Keratinocyte (primary cell): ENCODE data around the gene LSAMP. TPM values are rescaled to one million over a fixed set of nuclear protein-coding genes. Genes with fewer than 3 reads are reported as not detected.

Source experiments
- DNase-seq: peaks from one replicate; pipeline ENCODE4 v3.0.0-alpha.2; 2011; ENCODE audit warnings: low read depth, missing footprints, low spot score
- FAIRE-seq: peaks from 2 replicates; lab custom pipeline; 2011; peaks lifted over from hg19 to GRCh38; lab: Jason Lieb, UNC
- H2AFZ ChIP-seq: 2 replicates; pipeline ENCODE4 v1.6.0; 2012; ENCODE audit warnings: low read length, control low read depth, inconsistent platforms; ENCODE audit not compliant: control insufficient read depth
- H3K27ac ChIP-seq: 2 replicates; pipeline ENCODE4 v1.5.1; 2011; ENCODE audit warnings: low read length; ENCODE audit not compliant: control insufficient read depth, insufficient read depth
- H3K27me3 ChIP-seq: 3 replicates; pipeline ENCODE4 v1.6.0; 2011; ENCODE audit warnings: low read length; ENCODE audit not compliant: control insufficient read depth, insufficient read depth; ENCODE audit errors: extremely low read depth
- H3K36me3 ChIP-seq, 2 experiments: 2 replicates in 1 of 2; 3 replicates in 1 of 2; pipeline ENCODE4 v1.5.1; 2011; ENCODE audit warnings: low read length in 2 of 2, mild to moderate bottlenecking in 1 of 2; ENCODE audit not compliant: control insufficient read depth in 2 of 2, insufficient read depth in 2 of 2; ENCODE audit errors: extremely low read depth in 1 of 2
- H3K4me1 ChIP-seq: 3 replicates; pipeline ENCODE4 v1.5.1; 2011; ENCODE audit warnings: low read length; ENCODE audit not compliant: control insufficient read depth, insufficient read depth; ENCODE audit errors: extremely low read depth
- H3K4me2 ChIP-seq: 3 replicates; pipeline ENCODE4 v1.6.0; 2011; ENCODE audit warnings: low read depth, low read length; ENCODE audit not compliant: control insufficient read depth, insufficient read depth; ENCODE audit errors: extremely low read depth
- H3K4me3 ChIP-seq, 3 experiments: fragments of 200-600 bp in 1 of 3; sonication (generic) in 1 of 3; 2 replicates in 2 of 3; 3 replicates in 1 of 3; pipeline ENCODE4 v1.5.1; 2011 to 2016; ENCODE audit warnings: low read length in 3 of 3, mild to moderate bottlenecking in 3 of 3, control low read depth in 2 of 3, inconsistent platforms in 1 of 3, low read depth in 1 of 3, mixed read lengths in 1 of 3, mixed run types in 1 of 3, moderate library complexity in 1 of 3; ENCODE audit not compliant: control insufficient read depth in 2 of 3, insufficient read depth in 2 of 3; ENCODE audit errors: extremely low read depth in 1 of 3
- H3K79me2 ChIP-seq: 2 replicates; pipeline ENCODE4 v1.6.0; 2012; ENCODE audit warnings: low read length; ENCODE audit not compliant: control insufficient read depth, insufficient read depth
- H3K9ac ChIP-seq: 3 replicates; pipeline ENCODE4 v1.6.0; 2011; ENCODE audit warnings: low read length; ENCODE audit not compliant: control insufficient read depth, insufficient read depth; ENCODE audit errors: extremely low read depth
- H3K9me1 ChIP-seq: 3 replicates; pipeline ENCODE4 v1.6.0; 2011; ENCODE audit warnings: low read length; ENCODE audit not compliant: control insufficient read depth, insufficient read depth; ENCODE audit errors: extremely low read depth
- H3K9me3 ChIP-seq: 2 replicates; pipeline ENCODE4 v1.5.1; 2012; ENCODE audit warnings: low read depth, low read length; ENCODE audit not compliant: control insufficient read depth
- H4K20me1 ChIP-seq: 3 replicates; pipeline ENCODE4 v1.6.0; 2011; ENCODE audit warnings: low read length; ENCODE audit not compliant: control insufficient read depth, insufficient read depth; ENCODE audit errors: extremely low read depth
- EZH2 ChIP-seq: IDR thresholded peaks from one replicate; pipeline ENCODE4 v1.6.1; 2012; ENCODE audit warnings: inconsistent platforms, mild to moderate bottlenecking, low read length, moderate library complexity
- dilution Hi-C: fragments of 300-500 bp; cut with MboI; formaldehyde crosslinking; loops from one replicate; pipeline ENCODE4 v1.7.0; 2020; ENCODE audit warnings: low sequenced_read_pairs; ENCODE audit not compliant: extremely low pct_ligation_motif_present
- polyA plus RNA-seq, 5 experiments: library from polyadenylated mRNA; depleted of rRNA in 3 of 5; stranded (reverse) in 3 of 5; stranded (forward) in 1 of 5; unstranded in 1 of 5; fragments of >200 nt; gene quantifications; 1 replicate in 1 of 5; 2 replicates in 3 of 5; 3 replicates in 1 of 5; pipeline versions ENCODE4 v1.2.1 to v1.2.3, GENCODE V29; 2011 to 2012; ENCODE audit warnings: missing spikeins in 2 of 5, low read depth in 1 of 5, low replicate concordance in 1 of 5
- TF ChIP-seq, protein P1 (sequence below), 3 experiments: IDR thresholded peaks in 1 of 3; conservative IDR thresholded peaks in 1 of 3; optimal IDR thresholded peaks in 1 of 3; 2 replicates in 2 of 3; 3 replicates in 1 of 3; pipeline versions ENCODE3 to v1.5.1; 2011; ENCODE audit warnings: low read length in 3 of 3, mild to moderate bottlenecking in 3 of 3, moderate library complexity in 2 of 3, control low read depth in 1 of 3, inconsistent platforms in 1 of 3; ENCODE audit not compliant: insufficient read depth in 2 of 3; ENCODE audit errors: extremely low read depth in 1 of 3

The LSAMP gene
- polyA plus RNA-seq, 1 donor (not counting 4 experiments of a cell fraction or from before 2014, with no cell fraction given), result 0.12 TPM

DNA sequence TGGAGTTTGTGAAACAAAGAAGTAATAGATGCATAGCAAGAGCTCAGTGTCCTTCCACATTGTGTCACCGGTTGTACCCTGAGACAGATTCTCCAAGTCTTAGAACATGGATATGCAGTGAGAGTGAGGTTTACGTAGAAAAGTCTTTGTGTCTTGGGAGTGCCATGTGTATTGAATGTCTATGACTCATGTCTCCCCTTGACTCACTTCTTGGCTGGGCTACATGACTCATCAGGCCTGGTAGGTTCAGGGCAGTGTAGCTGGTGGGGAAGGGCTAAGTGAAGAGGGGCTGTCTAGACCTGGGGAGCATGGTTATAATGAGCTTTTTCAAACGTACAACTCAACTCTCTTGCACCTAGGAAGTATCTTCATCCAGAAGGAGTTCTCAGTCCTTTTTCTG, 654.5 kb downstream of the LSAMP start:
- Histone ChIP-seq H3K9me3 (no peaks in the 10 kb centered on the region), H3K4me2 (peak overlapping the region; percentile 63), H2AFZ (no peak overlapping the region), H3K79me2 (no peaks in the 10 kb centered on the region), H3K4me3 (peak overlapping the region in 1 of 3 experiments; percentile 4), H3K36me3 (no peaks in the 10 kb centered on the region), H3K27me3 (no peaks in the 10 kb centered on the region), H3K9ac (peak overlapping the region; percentile 65), H3K9me1 (no peaks in the 10 kb centered on the region), H3K27ac (peak overlapping the region; percentile 90), H3K4me1 (peaks cover 47% of the 10 kb centered on the region), H4K20me1 (no peaks in the 10 kb centered on the region)
- TF ChIP-seq, protein P1, sequence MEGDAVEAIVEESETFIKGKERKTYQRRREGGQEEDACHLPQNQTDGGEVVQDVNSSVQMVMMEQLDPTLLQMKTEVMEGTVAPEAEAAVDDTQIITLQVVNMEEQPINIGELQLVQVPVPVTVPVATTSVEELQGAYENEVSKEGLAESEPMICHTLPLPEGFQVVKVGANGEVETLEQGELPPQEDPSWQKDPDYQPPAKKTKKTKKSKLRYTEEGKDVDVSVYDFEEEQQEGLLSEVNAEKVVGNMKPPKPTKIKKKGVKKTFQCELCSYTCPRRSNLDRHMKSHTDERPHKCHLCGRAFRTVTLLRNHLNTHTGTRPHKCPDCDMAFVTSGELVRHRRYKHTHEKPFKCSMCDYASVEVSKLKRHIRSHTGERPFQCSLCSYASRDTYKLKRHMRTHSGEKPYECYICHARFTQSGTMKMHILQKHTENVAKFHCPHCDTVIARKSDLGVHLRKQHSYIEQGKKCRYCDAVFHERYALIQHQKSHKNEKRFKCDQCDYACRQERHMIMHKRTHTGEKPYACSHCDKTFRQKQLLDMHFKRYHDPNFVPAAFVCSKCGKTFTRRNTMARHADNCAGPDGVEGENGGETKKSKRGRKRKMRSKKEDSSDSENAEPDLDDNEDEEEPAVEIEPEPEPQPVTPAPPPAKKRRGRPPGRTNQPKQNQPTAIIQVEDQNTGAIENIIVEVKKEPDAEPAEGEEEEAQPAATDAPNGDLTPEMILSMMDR (optimal IDR thresholded peaks at IDR 0.05 in 1 of 3, IDR thresholded peaks at IDR 0.05 in 1 of 3, conservative IDR thresholded peaks at IDR 0.05 in 1 of 3; ENCODE audit: extremely low read depth in 1 of 3, insufficient read depth in 2 of 3, low read length in 3 of 3), result no peak
- TF ChIP-seq EZH2, result no peak
- peak; percentile 98 for FAIRE-seq
- dilution Hi-C loops, result no loop called here
- DNase-seq, result no peak

DNA sequence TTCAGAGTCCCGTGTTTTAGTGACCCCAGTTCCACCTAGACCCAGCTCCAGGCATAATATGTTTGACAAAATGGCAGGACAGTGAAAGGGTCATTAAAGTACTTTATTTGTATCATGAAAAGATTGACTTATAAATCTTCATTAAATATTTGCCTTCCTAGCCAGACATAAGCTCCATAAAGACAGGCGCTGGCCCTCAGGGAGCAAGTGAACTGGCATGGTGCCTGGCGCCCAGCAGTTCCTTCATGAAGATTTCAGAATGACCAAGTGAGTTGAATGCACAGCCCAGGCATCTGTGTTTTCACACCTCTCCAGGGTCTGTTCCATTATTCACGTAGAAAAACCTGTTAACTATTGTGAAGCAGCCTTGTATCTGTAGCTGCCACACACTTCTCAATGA, 655.8 kb downstream of the LSAMP start:
- peak overlapping the region; percentile 65 for H3K9ac ChIP-seq
- H2AFZ ChIP-seq, result no peak overlapping the region
- FAIRE-seq, result no peak
- no peaks in the 10 kb centered on the region for H3K9me1 ChIP-seq
- H3K4me3 ChIP-seq, result no peak overlapping the region
- TF ChIP-seq, protein P1 (optimal IDR thresholded peaks at IDR 0.05 in 1 of 3, IDR thresholded peaks at IDR 0.05 in 1 of 3, conservative IDR thresholded peaks at IDR 0.05 in 1 of 3; ENCODE audit: extremely low read depth in 1 of 3, insufficient read depth in 2 of 3, low read length in 3 of 3), result no peak
- no peaks in the 10 kb centered on the region for H3K9me3 ChIP-seq
- H3K4me1 ChIP-seq, result peaks cover 59% of the 10 kb centered on the region
- no peak for DNase-seq
- no peaks in the 10 kb centered on the region for H3K27me3 ChIP-seq
- H3K36me3 ChIP-seq, result no peaks in the 10 kb centered on the region
- no peaks in the 10 kb centered on the region for H4K20me1 ChIP-seq
- H3K79me2 ChIP-seq, result no peaks in the 10 kb centered on the region
- peak overlapping the region; percentile 45 for H3K4me2 ChIP-seq
- dilution Hi-C loops, result no loop called here
- peak overlapping the region; percentile 90 for H3K27ac ChIP-seq
